Measurements from ENCODE around the gene TSPAN9. TPM values are rescaled to one million over a fixed set of nuclear protein-coding genes. Genes with fewer than 3 reads are reported as not detected.

The TSPAN9 gene
- total RNA-seq, 3 donors from 2014 or later (not counting 1 experiment from before 2014, with no cell fraction given), result 0.86 to 1.6 (median 1.1) TPM

DNA sequence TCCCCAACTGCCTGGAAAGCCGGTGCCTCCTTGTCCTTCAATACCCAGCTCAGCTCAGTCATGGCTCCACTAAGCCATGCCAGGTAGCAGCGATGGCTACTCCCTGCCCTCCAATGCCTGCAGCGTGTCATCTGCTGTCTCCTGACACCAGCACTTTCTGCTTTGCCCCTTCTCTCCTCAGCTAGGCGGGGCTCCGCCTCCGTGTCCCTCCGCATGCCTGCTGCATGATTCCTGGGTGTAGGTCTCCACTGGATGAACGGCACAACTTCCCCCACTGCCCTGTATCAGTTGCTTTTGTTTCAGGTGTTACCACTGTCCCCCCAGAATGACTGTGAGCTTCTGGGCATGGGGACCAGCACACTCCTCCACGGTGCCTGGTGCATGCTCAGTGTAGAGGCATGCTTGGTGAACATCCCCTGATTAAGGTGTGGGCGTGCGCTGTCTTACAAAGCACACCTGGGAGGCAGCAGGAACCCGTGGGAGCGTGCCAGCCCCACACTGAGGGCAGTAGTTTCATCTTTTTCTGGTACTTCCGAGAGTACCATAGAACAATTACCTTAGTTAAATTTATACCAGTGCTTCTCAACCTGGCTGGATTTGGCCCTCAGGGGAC is 234.4 kb downstream of the TSPAN9 start:
- H3K36me3 ChIP-seq (ENCODE audit: control insufficient read depth, insufficient read depth, low read length), result no peaks in the 10 kb centered on the region
- H3K4me3 ChIP-seq (ENCODE audit: low read length), result no peak overlapping the region
- TF ChIP-seq, protein P1, sequence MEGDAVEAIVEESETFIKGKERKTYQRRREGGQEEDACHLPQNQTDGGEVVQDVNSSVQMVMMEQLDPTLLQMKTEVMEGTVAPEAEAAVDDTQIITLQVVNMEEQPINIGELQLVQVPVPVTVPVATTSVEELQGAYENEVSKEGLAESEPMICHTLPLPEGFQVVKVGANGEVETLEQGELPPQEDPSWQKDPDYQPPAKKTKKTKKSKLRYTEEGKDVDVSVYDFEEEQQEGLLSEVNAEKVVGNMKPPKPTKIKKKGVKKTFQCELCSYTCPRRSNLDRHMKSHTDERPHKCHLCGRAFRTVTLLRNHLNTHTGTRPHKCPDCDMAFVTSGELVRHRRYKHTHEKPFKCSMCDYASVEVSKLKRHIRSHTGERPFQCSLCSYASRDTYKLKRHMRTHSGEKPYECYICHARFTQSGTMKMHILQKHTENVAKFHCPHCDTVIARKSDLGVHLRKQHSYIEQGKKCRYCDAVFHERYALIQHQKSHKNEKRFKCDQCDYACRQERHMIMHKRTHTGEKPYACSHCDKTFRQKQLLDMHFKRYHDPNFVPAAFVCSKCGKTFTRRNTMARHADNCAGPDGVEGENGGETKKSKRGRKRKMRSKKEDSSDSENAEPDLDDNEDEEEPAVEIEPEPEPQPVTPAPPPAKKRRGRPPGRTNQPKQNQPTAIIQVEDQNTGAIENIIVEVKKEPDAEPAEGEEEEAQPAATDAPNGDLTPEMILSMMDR (IDR thresholded peaks at IDR 0.05), result no peak
- H3K27me3 ChIP-seq (ENCODE audit: control insufficient read depth, insufficient read depth, low read length), result no peaks in the 10 kb centered on the region
- H3K27ac ChIP-seq (ENCODE audit: low read length), result no peak overlapping the region
- H3K27me3 Mint-ChIP-seq (ENCODE audit: low read depth in 2 of 2), result peaks cover 10 to 14% of the 10 kb centered on the region in 2 donors
- H3K9me3 ChIP-seq (ENCODE audit: control insufficient read depth, insufficient read depth, low read length), result no peaks in the 10 kb centered on the region
- ATAC-seq, result no peak
- WGBS (ENCODE audit: insufficient coverage), result 84% methylated on average over 14 of the region's 14 CpGs
- H3K4me1 Mint-ChIP-seq, result no peaks in the 10 kb centered on the region
- H3K27ac Mint-ChIP-seq, result no peak overlapping the region
- no peaks in the 10 kb centered on the region for H3K9me3 Mint-ChIP-seq
- no peak overlapping the region for H3K4me3 Mint-ChIP-seq
- H3K36me3 Mint-ChIP-seq, result no peaks in the 10 kb centered on the region
- DNase-seq, result no peak
- H3K4me1 ChIP-seq (ENCODE audit: control insufficient read depth, insufficient read depth, low read length), result no peaks in the 10 kb centered on the region
- intact Hi-C loops (cut with micrococcal nuclease), result no loop called here

DNA sequence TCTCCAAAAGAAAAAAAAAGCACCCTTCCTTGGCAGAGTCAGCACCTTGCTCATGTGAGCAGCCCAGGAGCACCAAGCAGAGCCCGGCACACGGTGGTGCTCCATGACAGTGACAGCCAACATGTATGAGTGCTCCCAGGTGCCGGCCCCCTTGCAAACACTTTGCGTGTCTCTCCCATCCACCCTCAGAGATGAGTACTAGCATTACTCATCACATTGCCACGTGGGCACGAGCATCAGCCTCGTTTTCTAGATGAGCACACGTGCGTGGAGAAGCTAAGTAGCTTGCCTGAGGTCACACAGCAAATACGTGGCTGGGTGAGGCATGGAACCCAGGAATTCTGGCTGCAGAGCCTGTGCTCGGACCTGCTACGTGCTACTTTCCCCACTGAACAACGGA is 235.9 kb downstream of the TSPAN9 start:
- H3K27me3 ChIP-seq (ENCODE audit: control insufficient read depth, insufficient read depth, low read length), result no peaks in the 10 kb centered on the region
- no peaks in the 10 kb centered on the region for H3K4me1 ChIP-seq (ENCODE audit: control insufficient read depth, insufficient read depth, low read length)
- intact Hi-C loops (cut with micrococcal nuclease), result no loop called here
- Mint-ChIP-seq H3K4me3 (no peak overlapping the region), H3K4me1 (no peaks in the 10 kb centered on the region), H3K27ac (no peak overlapping the region), H3K27me3 (ENCODE audit: low read depth in 2 of 2) (peaks cover 9 to 14% of the 10 kb centered on the region in 2 donors), H3K36me3 (no peaks in the 10 kb centered on the region), H3K9me3 (no peaks in the 10 kb centered on the region)
- H3K36me3 ChIP-seq (ENCODE audit: control insufficient read depth, insufficient read depth, low read length), result no peaks in the 10 kb centered on the region
- TF ChIP-seq, protein P1 (IDR thresholded peaks at IDR 0.05), result no peak
- no peaks in the 10 kb centered on the region for H3K9me3 ChIP-seq (ENCODE audit: control insufficient read depth, insufficient read depth, low read length)
- ATAC-seq, result no peak
- 73% methylated on average over 13 of the region's 13 CpGs for WGBS (ENCODE audit: insufficient coverage)
- H3K4me3 ChIP-seq (ENCODE audit: low read length), result no peak overlapping the region
- DNase-seq, result no peak
- no peak overlapping the region for H3K27ac ChIP-seq (ENCODE audit: low read length)

DNA sequence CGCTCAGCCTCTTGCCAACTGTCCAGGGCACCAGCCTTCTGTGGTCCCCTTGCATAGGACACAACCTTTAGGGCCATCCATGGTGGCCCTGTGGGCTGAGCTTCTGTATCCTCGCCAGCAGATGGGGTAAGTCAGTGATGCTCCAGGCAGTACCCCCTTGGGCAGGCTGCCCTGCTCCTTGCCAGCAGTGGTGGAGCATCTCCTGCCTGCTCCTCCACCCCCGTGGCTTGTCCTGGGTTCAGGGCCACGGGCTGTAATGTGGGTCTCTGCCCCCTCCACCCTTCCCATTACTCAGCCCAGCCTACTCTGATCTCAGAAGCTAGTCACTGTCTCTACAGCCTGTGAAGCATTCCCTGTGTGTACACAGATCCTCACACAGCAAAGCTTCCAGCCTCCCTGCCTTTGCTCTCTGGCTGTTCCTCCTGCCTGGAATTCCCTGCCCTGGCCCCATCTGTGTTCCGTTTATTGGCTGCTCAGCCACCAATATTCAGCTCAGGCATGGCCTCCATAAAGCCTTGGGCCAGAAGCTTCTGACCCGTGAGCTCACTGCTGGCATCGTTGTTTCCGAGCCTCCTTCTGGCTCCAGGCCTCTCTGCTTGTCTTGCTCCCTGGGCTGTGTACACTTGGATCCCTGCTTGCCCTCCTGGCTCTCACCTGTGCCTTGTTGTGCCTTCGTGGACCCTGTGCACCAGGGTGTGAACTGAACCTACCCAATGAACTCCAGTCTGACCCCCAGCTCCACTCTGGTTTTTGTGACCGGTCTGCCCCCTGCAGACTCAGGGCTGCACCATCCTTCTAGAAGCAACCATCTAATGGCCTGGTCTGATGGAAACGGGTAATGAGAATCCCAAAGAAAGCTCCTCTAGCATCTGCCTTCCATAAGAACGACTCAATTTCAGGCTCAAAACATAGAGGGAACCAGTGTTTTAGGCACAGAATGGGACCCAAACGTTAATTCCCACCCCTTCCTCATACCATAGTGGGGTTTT is 236.8 kb downstream of the TSPAN9 start:
- H3K27ac ChIP-seq (ENCODE audit: low read length), result no peak overlapping the region
- DNase-seq (peak in 1 of 2 donors; percentile 49), ATAC-seq (peak in 2 of 3 donors; percentile 49 to 71)
- H3K4me3 Mint-ChIP-seq, result no peak overlapping the region
- H3K9me3 ChIP-seq (ENCODE audit: control insufficient read depth, insufficient read depth, low read length), result no peaks in the 10 kb centered on the region
- peaks cover 7 to 14% of the 10 kb centered on the region in 2 donors for H3K27me3 Mint-ChIP-seq (ENCODE audit: low read depth in 2 of 2)
- 58% methylated on average over 13 of the region's 13 CpGs for WGBS (ENCODE audit: insufficient coverage)
- no peaks in the 10 kb centered on the region for H3K36me3 Mint-ChIP-seq
- no peaks in the 10 kb centered on the region for H3K36me3 ChIP-seq (ENCODE audit: control insufficient read depth, insufficient read depth, low read length)
- H3K4me1 ChIP-seq (ENCODE audit: control insufficient read depth, insufficient read depth, low read length), result no peaks in the 10 kb centered on the region
- intact Hi-C loops (cut with micrococcal nuclease), result no loop called here
- no peaks in the 10 kb centered on the region for H3K27me3 ChIP-seq (ENCODE audit: control insufficient read depth, insufficient read depth, low read length)
- H3K27ac Mint-ChIP-seq, result no peak overlapping the region
- TF ChIP-seq, protein P1 (IDR thresholded peaks at IDR 0.05), result no peak
- no peaks in the 10 kb centered on the region for H3K4me1 Mint-ChIP-seq
- no peaks in the 10 kb centered on the region for H3K9me3 Mint-ChIP-seq
- H3K4me3 ChIP-seq (ENCODE audit: low read length), result no peak overlapping the region

All from natural killer cell (primary cell).